Hematopoietic multipotent progenitor cell treated with erythropoietin and hydrocortisone succinate and interleukin-3 and kit ligand, for 17 days (in vitro differentiated cells): ENCODE data around the gene ZNF134.

Source experiments
- DNase-seq: peaks from one replicate; pipeline ENCODE4 v3.0.0-alpha.2; 2015; ENCODE audit warnings: low spot score

The ZNF134 gene

DNA sequence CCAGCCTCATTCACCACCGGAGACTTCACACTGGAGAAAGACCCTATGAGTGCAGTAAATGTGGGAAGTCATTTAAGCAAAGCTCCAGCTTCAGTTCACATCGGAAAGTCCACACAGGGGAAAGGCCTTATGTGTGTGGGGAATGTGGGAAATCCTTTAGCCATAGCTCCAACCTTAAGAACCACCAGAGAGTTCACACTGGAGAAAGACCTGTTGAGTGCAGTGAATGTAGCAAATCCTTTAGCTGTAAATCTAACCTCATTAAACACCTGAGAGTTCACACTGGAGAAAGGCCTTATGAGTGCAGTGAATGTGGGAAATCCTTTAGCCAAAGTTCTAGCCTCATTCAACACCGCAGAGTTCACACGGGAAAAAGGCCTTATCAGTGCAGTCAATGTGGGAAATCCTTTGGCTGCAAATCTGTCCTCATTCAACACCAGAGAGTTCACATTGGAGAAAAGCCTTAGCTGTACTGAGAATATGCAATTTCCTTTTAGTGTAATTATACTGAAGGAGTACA lies 27.7 kb downstream of the ZNF134 start:
- DNase-seq = no peak

DNA sequence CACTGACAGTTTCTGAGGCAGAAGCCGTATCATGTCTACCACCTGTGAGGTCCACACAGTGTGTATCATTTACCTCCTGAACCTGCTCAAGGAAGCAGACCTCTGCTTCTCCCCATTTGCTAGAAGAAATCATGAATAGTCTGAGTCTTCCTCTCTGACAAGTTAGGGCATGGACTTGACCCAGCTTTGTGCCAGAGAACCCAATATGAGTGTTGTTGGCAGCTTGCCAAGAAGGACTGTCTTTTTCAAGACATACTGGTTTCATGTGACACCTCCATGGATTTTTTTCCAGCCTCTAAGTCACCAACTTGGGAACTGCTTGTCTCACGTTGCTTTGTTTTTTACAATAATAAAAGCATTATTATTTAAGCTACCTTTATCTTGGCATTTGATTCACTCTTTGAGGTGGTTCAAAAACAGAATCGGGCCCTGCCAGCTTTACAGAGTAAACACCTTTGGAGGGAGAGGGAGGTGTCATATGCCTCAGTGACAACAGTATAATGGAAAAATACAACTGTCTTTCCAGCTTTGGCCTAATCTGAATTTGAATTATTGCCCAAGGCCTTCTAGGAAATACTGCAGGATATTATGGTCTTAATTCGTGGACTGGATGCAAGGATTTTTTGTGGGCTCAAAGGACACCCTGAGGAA lies 28.5 kb downstream of the ZNF134 start:
- no peak for DNase-seq

DNA sequence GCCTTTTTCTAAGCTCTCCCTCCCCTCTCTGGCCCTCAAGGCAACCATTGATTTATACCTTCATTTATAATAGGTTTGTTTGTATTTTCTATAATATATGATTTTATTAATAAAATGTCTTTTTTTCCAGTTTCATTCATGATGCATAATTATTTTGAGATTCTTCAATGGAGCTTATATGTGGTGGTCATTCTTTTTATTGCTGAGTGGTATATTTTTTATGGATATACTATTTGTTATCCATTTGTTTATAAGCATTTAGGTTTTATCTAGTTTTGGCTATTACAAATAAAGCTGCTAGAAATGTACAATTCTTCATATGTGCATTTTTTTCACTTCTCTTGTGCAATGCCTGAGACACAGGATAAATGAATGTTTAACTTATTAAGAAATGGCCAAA lies 29.7 kb downstream of the ZNF134 start:
- DNase-seq = no peak

DNA sequence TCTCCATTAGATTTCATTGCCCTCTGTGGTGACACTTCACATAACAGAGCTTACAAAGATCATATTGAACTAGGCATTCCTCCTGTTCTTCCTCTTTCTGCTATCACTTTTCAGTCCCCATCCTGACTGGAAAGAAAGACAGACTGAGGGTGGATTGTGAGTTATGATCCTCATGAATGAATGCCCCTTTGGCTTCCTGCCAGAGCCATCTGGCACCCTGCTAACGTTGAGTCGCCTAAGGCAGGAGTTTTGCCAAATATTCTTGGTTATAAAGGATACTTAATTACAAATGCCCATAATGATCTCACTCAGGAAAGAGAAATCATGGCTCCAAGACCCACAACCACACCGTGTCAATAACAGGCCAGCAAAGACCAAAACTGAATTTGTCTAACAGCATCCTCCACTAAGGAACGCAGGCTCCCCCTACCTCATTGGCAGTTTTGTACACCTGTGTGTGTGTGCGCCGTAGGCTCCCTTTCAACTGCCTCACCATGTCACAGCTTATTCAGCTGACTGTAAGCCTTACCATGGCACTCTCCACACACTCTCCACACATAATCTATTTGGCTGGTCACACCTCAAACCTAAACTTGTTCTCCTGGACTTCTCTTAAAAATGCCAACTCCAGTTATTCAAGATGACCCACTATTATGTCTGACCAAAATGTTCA lies 34.4 kb downstream of the ZNF134 start:
- DNase-seq = no peak

DNA sequence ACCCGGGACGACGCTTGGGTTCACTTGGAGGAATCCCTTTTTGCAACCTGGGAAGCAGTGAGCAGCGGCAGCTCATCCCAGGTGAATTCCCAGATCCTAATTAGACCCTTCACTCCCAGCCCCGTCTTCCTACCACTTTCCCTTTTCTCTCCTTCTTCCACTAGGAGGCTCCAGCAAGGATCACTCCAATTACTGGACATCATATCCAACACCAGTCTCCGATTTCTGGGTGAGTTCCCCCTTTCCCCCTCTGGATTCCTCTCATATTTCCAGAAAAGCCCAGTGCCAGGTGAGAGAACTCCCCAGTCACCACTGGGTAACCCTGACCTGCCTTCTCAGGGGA lies 37.6 kb downstream of the ZNF134 start:
- no peak for DNase-seq

DNA sequence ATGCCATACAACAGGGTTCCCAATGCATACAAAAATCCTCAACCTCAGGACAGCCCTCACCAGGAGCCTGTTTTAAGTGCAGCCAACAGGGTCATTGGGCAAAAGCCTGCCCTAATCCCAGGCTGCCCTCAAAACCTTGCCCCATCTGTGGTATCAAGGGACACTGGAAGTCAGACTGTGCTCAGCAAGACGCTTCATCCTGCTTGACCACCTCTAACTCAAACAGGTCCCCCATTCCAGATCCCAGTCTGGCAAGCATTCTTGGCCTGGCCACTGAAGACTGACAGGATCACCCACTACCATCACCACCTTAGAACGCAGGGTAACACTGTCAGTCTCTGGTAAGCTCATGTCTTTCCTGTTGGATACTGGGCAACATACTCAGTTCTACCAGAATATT lies 39.6 kb downstream of the ZNF134 start:
- no peak for DNase-seq

DNA sequence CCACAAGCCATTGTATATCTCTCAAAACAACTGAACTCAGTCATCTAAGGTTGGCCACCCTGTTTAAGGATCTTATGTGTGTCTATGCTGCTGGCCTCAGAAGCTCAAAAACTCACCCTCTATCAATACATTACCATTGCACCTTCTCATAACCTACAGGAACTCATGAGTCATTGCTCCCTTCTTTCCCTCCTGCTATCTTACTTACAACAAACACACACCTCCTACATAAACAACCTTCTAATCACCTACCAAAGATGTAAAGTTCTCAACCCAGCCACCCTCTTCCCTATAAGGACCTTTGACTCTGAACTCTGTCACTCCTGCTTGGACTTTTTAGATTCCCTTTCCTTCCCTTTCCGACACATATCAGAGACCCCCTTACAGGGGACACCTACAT lies 41.4 kb downstream of the ZNF134 start:
- DNase-seq = no peak

DNA sequence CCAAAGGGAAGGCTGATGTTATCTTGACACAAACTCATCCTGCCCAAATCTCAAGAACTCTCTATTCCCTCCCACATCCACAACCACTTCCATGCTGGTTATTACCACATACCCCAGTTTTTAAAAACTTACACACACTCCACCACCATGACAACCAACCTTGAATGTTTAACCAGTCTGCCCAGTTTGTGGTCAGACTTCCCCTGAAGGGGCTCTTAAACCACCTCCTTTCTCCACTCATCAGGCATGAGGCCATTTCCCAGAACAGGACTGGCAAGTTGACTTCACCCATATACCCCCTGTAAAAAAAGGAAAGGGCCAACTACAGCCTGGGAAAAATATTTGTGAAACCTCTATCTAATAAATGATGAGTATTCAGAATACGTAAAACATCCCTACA lies 42.3 kb downstream of the ZNF134 start:
- no peak for DNase-seq

DNA sequence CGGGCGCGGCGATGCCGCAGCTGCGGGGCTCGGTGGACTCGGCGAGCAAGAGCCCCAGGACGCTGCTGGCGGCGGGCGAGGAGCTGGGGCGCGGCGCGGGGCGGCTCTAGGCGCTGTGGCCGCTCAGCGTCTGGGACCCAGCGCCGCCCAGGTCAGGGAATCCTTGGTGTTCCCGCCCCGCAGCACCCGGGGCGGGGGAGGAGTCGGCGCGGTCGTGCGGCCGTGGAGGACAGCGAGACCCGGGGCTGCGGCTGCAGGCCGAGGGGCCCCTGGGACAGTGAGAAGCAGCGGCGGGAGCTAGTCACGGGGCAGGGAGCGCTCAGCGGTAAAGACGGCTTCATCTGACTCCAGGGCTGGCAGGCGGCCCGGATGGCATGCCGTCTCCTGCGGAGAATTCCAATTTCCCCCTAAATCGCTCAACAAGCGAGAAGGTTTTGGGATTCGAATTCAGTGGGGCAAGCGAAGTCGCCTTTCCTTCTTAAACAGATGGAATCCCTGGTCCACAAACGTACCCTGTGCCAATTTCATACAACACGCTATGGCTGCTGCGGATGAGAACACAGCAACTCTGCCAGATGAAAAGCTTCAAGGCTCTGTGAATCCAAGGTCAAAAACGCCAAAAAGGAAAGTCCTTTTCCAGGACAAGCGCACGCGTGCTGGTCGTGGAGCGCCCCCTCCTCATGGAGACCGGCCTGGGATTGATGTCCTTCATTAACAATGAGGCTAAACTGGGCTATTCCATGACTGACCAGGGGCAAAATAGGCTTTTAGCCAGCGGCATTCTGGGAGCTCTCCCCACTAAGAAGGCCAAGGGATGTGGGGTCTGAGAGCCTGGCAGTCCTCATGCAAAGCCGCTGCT lies 50.5 kb downstream of the ZNF134 start:
- no peak for DNase-seq

DNA sequence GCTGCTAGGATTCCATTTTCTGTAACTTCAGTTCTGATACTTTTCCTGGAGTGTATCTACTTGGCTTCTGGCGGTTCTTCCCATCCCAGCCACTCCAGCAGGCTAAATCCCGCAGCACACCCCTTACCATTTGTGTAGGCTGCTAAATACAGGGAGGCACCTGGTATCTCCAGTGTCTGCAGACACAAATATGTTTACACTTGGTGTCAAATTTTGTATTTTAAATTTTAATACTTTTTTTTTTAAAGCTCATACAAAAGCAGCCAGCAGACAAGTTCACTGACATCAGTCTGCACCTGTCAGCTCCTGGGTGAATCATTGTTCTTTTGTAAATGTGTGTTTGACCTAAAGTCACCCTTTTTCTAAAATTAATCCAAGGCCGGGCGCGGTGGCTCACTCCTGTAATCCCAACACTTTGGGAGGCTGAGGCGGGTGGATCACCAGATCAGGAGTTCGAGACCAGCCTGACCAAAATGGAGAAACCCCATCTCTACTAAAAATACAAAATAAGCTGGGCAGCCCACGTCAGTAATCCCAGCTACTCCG lies 51.3 kb downstream of the ZNF134 start:
- no peak for DNase-seq

DNA sequence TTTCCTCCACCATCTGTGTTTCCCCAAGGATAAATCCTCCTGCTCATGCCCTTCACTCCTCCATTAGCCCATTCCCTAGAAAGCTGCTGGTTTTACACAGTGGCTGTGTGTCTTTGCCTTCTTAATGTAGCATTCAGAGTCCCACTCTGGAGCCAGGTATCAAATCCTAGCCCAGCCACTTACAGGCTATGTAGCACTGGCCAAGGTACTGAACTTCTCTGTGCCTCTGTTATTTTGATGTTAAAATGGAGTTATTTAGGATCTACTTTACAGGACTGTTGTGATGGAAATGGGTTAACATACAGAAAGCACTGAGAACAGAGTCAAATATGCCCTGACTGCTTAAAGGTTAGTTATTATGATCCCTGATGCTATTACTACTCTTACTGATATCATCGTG lies 53.2 kb downstream of the ZNF134 start:
- no peak for DNase-seq

DNA sequence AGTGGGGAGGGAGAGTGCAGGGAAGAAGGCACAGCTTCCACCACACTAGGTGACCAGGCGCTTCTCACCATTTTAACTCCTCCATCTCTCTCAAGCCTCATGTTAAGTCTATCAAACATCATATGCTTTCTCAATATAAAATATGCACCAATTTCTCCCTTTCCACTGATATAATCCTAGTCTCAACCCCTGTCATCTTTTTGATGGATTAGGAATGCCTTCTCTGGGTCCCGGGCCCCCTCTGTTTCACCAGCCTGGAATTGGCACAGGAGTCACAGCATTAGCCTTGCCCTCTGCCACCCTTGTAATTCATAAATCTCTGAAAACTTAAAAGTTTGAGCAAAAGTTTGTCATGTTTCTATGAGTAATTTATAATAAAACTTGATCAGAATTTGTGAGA lies 54.6 kb downstream of the ZNF134 start, which contains the start of gene ZSCAN4:
Gene ZSCAN4 (plus strand): TSS at position 301 of the 400 bp plus-strand sequence. CDS start 7,211 bp downstream, outside the sequence.
- DNase-seq = no peak

DNA sequence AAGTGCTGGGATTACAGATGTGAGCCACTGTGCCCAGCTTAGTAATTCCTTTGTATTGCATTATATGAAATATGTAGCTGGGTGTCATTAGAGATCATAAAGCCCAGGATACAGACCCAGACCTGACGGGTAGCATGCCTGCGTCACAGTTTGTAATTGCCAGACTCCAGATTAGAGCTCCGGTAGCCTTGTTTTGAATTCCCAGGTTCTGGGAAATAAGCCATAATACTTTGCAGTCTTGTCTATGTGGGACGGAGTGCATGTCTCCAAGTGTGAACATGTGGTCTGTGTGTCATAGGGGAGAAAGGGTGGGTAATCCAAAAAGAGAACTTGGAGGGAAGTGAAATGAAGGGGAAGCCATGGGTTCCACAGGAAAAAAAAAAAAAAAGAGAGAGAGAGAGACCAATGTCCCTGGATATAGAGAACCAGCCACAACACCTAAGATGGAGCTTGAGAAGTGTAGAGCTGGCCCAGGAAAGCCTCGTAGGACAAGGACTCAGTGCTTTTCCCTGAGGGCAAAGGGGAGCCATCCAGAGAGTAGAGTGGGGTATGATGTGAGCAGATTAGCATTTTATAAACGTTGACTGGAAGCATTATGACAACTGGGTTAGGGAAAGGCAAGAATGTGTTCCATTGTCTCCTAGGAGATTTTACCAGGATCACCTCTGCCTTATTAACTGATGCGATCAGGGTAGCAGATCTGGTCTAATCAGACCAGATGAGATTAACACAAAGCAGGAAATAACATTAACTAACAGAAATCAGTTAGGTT lies 57.3 kb downstream of the ZNF134 start:
- no peak for DNase-seq

DNA sequence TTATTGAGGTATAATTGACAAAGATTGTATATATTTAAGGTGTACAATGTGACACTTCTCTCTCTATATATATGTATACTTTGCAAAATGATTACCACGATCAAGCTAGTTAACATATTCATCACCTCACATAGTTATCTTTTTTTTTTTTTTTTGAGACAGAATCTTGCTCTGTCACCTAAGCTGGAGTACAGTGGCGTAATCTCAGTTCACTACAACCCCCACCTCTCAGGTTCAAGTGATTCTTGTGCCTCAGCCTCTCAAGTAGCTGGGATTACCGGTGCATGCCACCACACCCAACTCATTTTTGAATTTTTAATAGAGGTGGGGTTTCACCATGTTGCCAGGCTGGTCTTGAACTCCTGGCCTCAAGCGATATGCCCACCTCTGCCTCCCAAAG lies 58.4 kb downstream of the ZNF134 start:
- DNase-seq = no peak
